Thoracic aorta (tissue), 2 donors: Measurements from ENCODE around the gene WAPL. TPM values are rescaled to one million over a fixed set of nuclear protein-coding genes. Genes with fewer than 3 reads are reported as not detected.

ENCODE experiments used
- ATAC-seq: fragments of 150-250 bp; one replicate; pipeline ENCODE4 v1.8.0; 2017; ENCODE audit warnings: low read depth; ENCODE audit not compliant: insufficient number of reproducible peaks, low FRiP score
- DNase-seq: peaks from one replicate; pipeline ENCODE4 v3.0.0-alpha.2; 2020; ENCODE audit warnings: low spot score
- H3K27ac ChIP-seq, 2 donors: fragments of 200-600 bp; sonication (generic); 1 replicate in 1 of 2; 2 replicates in 1 of 2; pipeline ENCODE4 v1.5.1; 2016; ENCODE audit warnings: mild to moderate bottlenecking in 2 of 2, moderate library complexity in 2 of 2
- H3K27me3 ChIP-seq: fragments of 200-600 bp; sonication (generic); replicated peaks from 2 replicates; pipeline ENCODE4 v1.6.0; 2016; ENCODE audit warnings: mild to moderate bottlenecking; ENCODE audit not compliant: insufficient read depth
- H3K36me3 ChIP-seq: fragments of 200-600 bp; sonication (generic); one replicate; pipeline ENCODE4 v1.5.1; 2016
- H3K4me1 ChIP-seq, 2 donors: fragments of 200-600 bp; sonication (generic); 1 replicate in 1 of 2; 2 replicates in 1 of 2; pipeline versions ENCODE4 v1.5.1 to v1.6.0; 2016; ENCODE audit warnings: low read depth in 2 of 2, mild to moderate bottlenecking in 1 of 2; ENCODE audit not compliant: control insufficient read depth in 1 of 2
- H3K4me3 ChIP-seq: fragments of 200-600 bp; sonication (generic); 2 replicates; pipeline ENCODE4 v1.5.1; 2016; ENCODE audit warnings: mild to moderate bottlenecking
- H3K9me3 ChIP-seq: fragments of 200-600 bp; sonication (generic); 2 replicates; pipeline ENCODE4 v1.5.1; 2016
- total RNA-seq, 2 donors: library from RNA; depleted of rRNA; stranded (reverse); fragments of >200 nt; gene quantifications; one replicate each; pipeline versions ENCODE4 v1.1.0 to v1.2.3, GENCODE V29; 2016
- TF ChIP-seq, protein P1 (sequence below): fragments of 200-600 bp; sonication (generic); IDR thresholded peaks from one replicate; pipeline ENCODE4 v1.5.1; 2019; ENCODE audit warnings: antibody characterized with exemption

WAPL gene
- total RNA-seq, 2 donors from 2014 or later: 25.9 to 52.7 TPM

DNA sequence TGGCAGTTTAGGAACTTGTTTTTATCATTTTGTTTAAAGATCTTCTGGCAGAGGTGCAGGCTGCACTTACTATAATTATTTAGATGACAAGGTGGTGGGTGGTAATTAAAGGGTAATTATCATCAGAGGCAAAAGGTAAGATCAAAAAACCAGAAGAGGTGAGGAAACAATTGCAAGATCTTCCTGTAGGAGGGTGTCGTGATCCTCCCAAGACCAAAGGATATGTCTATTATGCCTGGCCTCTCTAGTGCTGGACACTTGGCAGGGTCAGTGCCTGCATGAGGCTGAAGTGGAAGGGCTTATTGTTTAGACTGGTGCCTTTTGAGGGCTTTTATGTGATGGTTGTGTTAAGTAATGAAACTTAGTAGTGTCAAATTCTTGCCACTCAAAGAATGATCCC is 1.8 kb upstream of the WAPL start:
- no peak for ATAC-seq

DNA sequence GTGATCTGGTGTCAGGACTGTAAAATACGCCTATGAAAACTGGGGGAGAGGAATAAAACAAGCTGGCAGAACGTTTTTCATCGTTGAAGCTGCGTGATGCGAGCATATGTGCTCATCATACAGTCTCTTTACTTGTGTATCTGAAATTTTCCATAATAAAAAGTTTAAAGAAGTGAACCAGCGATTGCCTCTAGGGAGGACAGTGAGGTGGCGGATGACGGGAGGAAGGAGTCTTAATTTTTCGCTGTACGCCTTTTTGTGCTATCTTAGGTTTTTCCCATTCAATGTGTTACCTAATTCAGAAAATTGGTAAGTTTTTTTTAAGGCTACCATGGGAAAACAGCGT is 891 bp upstream of the WAPL start:
- peak overlapping the region in 1 of 2 donors; percentile 53 for H3K27ac ChIP-seq
- no peaks in the 10 kb centered on the region for H3K27me3 ChIP-seq
- TF ChIP-seq, protein P1, sequence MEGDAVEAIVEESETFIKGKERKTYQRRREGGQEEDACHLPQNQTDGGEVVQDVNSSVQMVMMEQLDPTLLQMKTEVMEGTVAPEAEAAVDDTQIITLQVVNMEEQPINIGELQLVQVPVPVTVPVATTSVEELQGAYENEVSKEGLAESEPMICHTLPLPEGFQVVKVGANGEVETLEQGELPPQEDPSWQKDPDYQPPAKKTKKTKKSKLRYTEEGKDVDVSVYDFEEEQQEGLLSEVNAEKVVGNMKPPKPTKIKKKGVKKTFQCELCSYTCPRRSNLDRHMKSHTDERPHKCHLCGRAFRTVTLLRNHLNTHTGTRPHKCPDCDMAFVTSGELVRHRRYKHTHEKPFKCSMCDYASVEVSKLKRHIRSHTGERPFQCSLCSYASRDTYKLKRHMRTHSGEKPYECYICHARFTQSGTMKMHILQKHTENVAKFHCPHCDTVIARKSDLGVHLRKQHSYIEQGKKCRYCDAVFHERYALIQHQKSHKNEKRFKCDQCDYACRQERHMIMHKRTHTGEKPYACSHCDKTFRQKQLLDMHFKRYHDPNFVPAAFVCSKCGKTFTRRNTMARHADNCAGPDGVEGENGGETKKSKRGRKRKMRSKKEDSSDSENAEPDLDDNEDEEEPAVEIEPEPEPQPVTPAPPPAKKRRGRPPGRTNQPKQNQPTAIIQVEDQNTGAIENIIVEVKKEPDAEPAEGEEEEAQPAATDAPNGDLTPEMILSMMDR: no peak
- no peak for ATAC-seq
- DNase-seq: no peak
- no peaks in the 10 kb centered on the region for H3K36me3 ChIP-seq
- H3K4me3 ChIP-seq: peak overlapping the region; percentile 91
- no peaks in the 10 kb centered on the region for H3K9me3 ChIP-seq
- H3K4me1 ChIP-seq: peaks cover 28 to 49% of the 10 kb centered on the region in 2 donors

More for the DNA sequence above, 1.8 kb upstream of the WAPL start:
- H3K4me1 ChIP-seq: peaks cover 24 to 40% of the 10 kb centered on the region in 2 donors
- no peak overlapping the region for H3K27ac ChIP-seq
- no peaks in the 10 kb centered on the region for H3K27me3 ChIP-seq
- H3K36me3 ChIP-seq: no peaks in the 10 kb centered on the region
- no peak overlapping the region for H3K4me3 ChIP-seq
- DNase-seq: no peak
- H3K9me3 ChIP-seq: no peaks in the 10 kb centered on the region
- TF ChIP-seq, protein P1: no peak

DNA sequence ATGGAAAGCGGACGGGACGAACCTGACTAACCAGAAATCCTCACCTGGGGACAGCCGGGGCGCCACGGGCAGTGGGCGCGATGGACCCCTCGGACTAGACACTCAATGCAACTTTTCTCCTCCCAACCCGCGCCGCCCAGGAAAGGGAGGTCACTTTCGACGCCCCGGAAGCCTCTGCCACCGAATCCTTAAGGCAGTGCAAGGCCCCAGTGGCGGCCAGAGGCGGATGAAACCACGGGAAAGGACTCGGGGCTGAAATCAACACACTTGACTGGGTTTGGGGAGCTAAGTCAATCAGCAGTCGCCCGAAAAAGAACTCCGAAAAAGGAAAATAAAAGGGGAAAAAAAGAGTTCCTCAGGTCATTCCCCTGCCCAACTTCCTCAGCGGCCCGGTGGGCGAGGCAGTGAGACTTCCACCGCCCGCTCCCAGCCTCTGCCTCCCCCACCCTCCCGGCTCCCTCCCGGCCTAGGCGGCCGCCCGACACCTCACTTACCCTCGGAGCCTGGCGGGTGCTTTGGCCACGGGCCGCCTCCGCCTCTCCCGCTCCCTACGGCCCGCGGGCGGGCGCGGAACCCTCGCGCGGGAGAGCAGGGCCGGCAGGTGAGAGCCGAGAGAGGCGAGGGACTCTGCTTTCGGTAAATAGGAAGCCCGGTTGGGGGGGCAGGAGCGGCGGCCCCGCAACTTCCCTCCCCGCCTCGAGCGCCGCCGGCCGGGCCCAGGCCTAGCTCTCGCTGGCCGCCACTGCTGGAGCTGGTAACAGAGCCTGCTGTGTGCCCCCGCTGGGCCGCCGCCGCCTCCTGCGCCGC is 518 bp downstream of the WAPL start:
- Histone ChIP-seq H3K9me3 (no peaks in the 10 kb centered on the region), H3K36me3 (peaks cover 2% of the 10 kb centered on the region), H3K27me3 (no peaks in the 10 kb centered on the region), H3K4me1 (peaks cover 29 to 63% of the 10 kb centered on the region in 2 donors), H3K27ac (peak overlapping the region; percentile 88 to 97), H3K4me3 (peak overlapping the region; percentile 91)
- TF ChIP-seq, protein P1: no peak
- ATAC-seq (peak; percentile 40), DNase-seq (no peak)

- Histone ChIP-seq H3K27me3 (no peaks in the 10 kb centered on the region), H3K4me1 (peaks cover 31 to 79% of the 10 kb centered on the region in 2 donors), H3K36me3 (peaks cover 13% of the 10 kb centered on the region), H3K27ac (no peak overlapping the region), H3K4me3 (peak overlapping the region; percentile 91), H3K9me3 (no peaks in the 10 kb centered on the region)
- no peak for ATAC-seq
- TF ChIP-seq, protein P1: no peak
- no peak for DNase-seq
These were observed 2.8 kb downstream of the WAPL start for GRCh38 chr10:86518781-86519180.

- Histone ChIP-seq H3K27me3 (no peaks in the 10 kb centered on the region), H3K4me3 (peak overlapping the region; percentile 28), H3K36me3 (peaks cover 18% of the 10 kb centered on the region), H3K27ac (no peak overlapping the region), H3K4me1 (peaks cover 23 to 56% of the 10 kb centered on the region in 2 donors), H3K9me3 (no peaks in the 10 kb centered on the region)
- TF ChIP-seq, protein P1: no peak
- ATAC-seq: no peak
- DNase-seq: no peak
These were observed 9.5 kb downstream of the WAPL start for GRCh38 chr10:86512137-86512536.
